WI38 (cell line): Measurements from ENCODE around the gene APP.

ENCODE experiments used
- H3K4me3 ChIP-seq: 2 replicates; pipeline ENCODE4 v1.5.1; 2011; ENCODE audit warnings: low read depth, mild to moderate bottlenecking, control low read depth, low read length
- CTCF ChIP-seq: IDR thresholded peaks from 2 replicates; pipeline ENCODE4 v1.5.1; 2012; ENCODE audit warnings: low read depth, mild to moderate bottlenecking, control low read depth, low read length

Gene APP

GRCh38 chr21:26001356-26001755 is 169.2 kb downstream of the APP start:
- no peak overlapping the region for H3K4me3 ChIP-seq
- no peak for TF ChIP-seq CTCF

GRCh38 chr21:25999921-26000582 is 170.5 kb downstream of the APP start:
- no peak for TF ChIP-seq CTCF

GRCh38 chr21:25997788-25998611 is 172.6 kb downstream of the APP start:
- H3K4me3 ChIP-seq: no peak overlapping the region
- TF ChIP-seq CTCF: no peak

More at GRCh38 chr21:25999921-26000582, 170.5 kb downstream of the APP start:
- no peak overlapping the region for H3K4me3 ChIP-seq

- no peak overlapping the region for H3K4me3 ChIP-seq
- TF ChIP-seq CTCF: no peak
Measured at GRCh38 chr21:25995278-25995677, 175.3 kb downstream of the APP start.

- no peak for TF ChIP-seq CTCF
- no peak overlapping the region for H3K4me3 ChIP-seq
Measured at GRCh38 chr21:25994758-25995163, 175.8 kb downstream of the APP start.

- no peak for TF ChIP-seq CTCF
Measured at GRCh38 chr21:25988738-25989137, 181.8 kb downstream of the APP start.

GRCh38 chr21:25987531-25987930 is 183.0 kb downstream of the APP start:
- TF ChIP-seq CTCF: no peak

More at GRCh38 chr21:25988738-25989137, 181.8 kb downstream of the APP start:
- no peak overlapping the region for H3K4me3 ChIP-seq

More at GRCh38 chr21:25987531-25987930, 183.0 kb downstream of the APP start:
- H3K4me3 ChIP-seq: no peak overlapping the region
